ENCODE results near the gene AP2M1. TPM values are rescaled to one million over a fixed set of nuclear protein-coding genes. Genes with fewer than 3 reads are reported as not detected.
A peak's percentile ranks its signal among the peaks of the same experiment; 100 is the strongest.

Gene AP2M1
- total RNA-seq, 1 donor from 2014 or later, result 398 TPM

- peak overlapping the region; percentile 92 for H3K27ac Mint-ChIP-seq (ENCODE audit: unreplicated experiment)
- no peaks in the 10 kb centered on the region for H3K9me3 Mint-ChIP-seq (ENCODE audit: unreplicated experiment)
- peaks cover 1% of the 10 kb centered on the region for H3K36me3 Mint-ChIP-seq (ENCODE audit: unreplicated experiment)
- no peaks in the 10 kb centered on the region for H3K27me3 Mint-ChIP-seq (ENCODE audit: unreplicated experiment)
- DNase-seq (ENCODE audit: extremely low spot score, unreplicated experiment), result peak; percentile 87
- peak overlapping the region; percentile 94 for H3K4me3 Mint-ChIP-seq (ENCODE audit: unreplicated experiment)
- peaks cover 20% of the 10 kb centered on the region for H3K4me1 Mint-ChIP-seq (ENCODE audit: unreplicated experiment)
- TF ChIP-seq CTCF (IDR thresholded peaks at IDR 0.05), result no peak
These were observed 40.6 kb upstream of the AP2M1 start for GRCh38 chr3:184133840-184134745.

GRCh38 chr3:184134746-184135148, 39.9 kb upstream of the AP2M1 start:
- H3K4me1 Mint-ChIP-seq (ENCODE audit: unreplicated experiment), result peaks cover 20% of the 10 kb centered on the region
- H3K36me3 Mint-ChIP-seq (ENCODE audit: unreplicated experiment), result peaks cover 1% of the 10 kb centered on the region
- H3K27me3 Mint-ChIP-seq (ENCODE audit: unreplicated experiment), result no peaks in the 10 kb centered on the region
- H3K27ac Mint-ChIP-seq (ENCODE audit: unreplicated experiment), result peak overlapping the region; percentile 92
- no peak for DNase-seq (ENCODE audit: extremely low spot score, unreplicated experiment)
- H3K9me3 Mint-ChIP-seq (ENCODE audit: unreplicated experiment), result no peaks in the 10 kb centered on the region
- H3K4me3 Mint-ChIP-seq (ENCODE audit: unreplicated experiment), result peak overlapping the region; percentile 94
- no peak for TF ChIP-seq CTCF (IDR thresholded peaks at IDR 0.05)

- Mint-ChIP-seq H3K4me1 (ENCODE audit: unreplicated experiment) (peaks cover 20% of the 10 kb centered on the region), H3K4me3 (ENCODE audit: unreplicated experiment) (peak within 1 kb of the TSS; percentile 94), H3K27me3 (ENCODE audit: unreplicated experiment) (no peaks in the 10 kb centered on the region), H3K36me3 (ENCODE audit: unreplicated experiment) (peaks cover 5% of the 10 kb centered on the region), H3K9me3 (ENCODE audit: unreplicated experiment) (no peaks in the 10 kb centered on the region), H3K27ac (ENCODE audit: unreplicated experiment) (peak within 1 kb of the TSS; percentile 92)
- TF ChIP-seq CTCF (IDR thresholded peaks at IDR 0.05), result peak; percentile 58
- peak; percentile 93 for DNase-seq (ENCODE audit: extremely low spot score, unreplicated experiment)
These were observed 39.3 kb upstream of the AP2M1 start, which contains the start of gene EIF2B5 for GRCh38 chr3:184135149-184135910. TSS of gene EIF2B5 (plus strand) at chr3:184135358. CDS start at chr3:184135386, 28 bp downstream.

GRCh38 chr3:184135911-184136260, 38.8 kb upstream of the AP2M1 start:
- H3K4me3 Mint-ChIP-seq (ENCODE audit: unreplicated experiment), result peak overlapping the region; percentile 94
- H3K9me3 Mint-ChIP-seq (ENCODE audit: unreplicated experiment), result no peaks in the 10 kb centered on the region
- H3K4me1 Mint-ChIP-seq (ENCODE audit: unreplicated experiment), result peaks cover 20% of the 10 kb centered on the region
- H3K27ac Mint-ChIP-seq (ENCODE audit: unreplicated experiment), result peak overlapping the region; percentile 92
- H3K36me3 Mint-ChIP-seq (ENCODE audit: unreplicated experiment), result peaks cover 9% of the 10 kb centered on the region
- TF ChIP-seq CTCF (IDR thresholded peaks at IDR 0.05), result no peak
- no peaks in the 10 kb centered on the region for H3K27me3 Mint-ChIP-seq (ENCODE audit: unreplicated experiment)
- no peak for DNase-seq (ENCODE audit: extremely low spot score, unreplicated experiment)

GRCh38 chr3:184140436-184140835, 34.2 kb upstream of the AP2M1 start:
- peaks cover 20% of the 10 kb centered on the region for H3K36me3 Mint-ChIP-seq (ENCODE audit: unreplicated experiment)
- no peak for TF ChIP-seq CTCF (IDR thresholded peaks at IDR 0.05)
- peaks cover 15% of the 10 kb centered on the region for H3K4me1 Mint-ChIP-seq (ENCODE audit: unreplicated experiment)
- no peak for DNase-seq (ENCODE audit: extremely low spot score, unreplicated experiment)
- H3K4me3 Mint-ChIP-seq (ENCODE audit: unreplicated experiment), result no peak overlapping the region
- no peaks in the 10 kb centered on the region for H3K27me3 Mint-ChIP-seq (ENCODE audit: unreplicated experiment)
- no peaks in the 10 kb centered on the region for H3K9me3 Mint-ChIP-seq (ENCODE audit: unreplicated experiment)
- no peak overlapping the region for H3K27ac Mint-ChIP-seq (ENCODE audit: unreplicated experiment)

Data from osteocyte (in vitro differentiated cells).